GM12865 (cell line): ENCODE results near the gene MRPL22.
"Not testable (repeated sequence)": the region's sequence is repeated elsewhere in the genome, so short reads cannot be mapped to it uniquely, and the experiment has no call there.

Experiments
- DNase-seq: peaks from one replicate; pipeline ENCODE4 v3.0.0; 2010; ENCODE audit warnings: low read depth
- H3K4me3 ChIP-seq: 2 replicates; pipeline ENCODE4 v1.5.1; 2011; ENCODE audit warnings: mild to moderate bottlenecking, low read depth, low read length, control low read depth
- CTCF ChIP-seq: IDR thresholded peaks from 2 replicates; pipeline ENCODE4 v1.5.1; 2011; ENCODE audit warnings: low read length, control low read depth, low read depth, inconsistent platforms; ENCODE audit not compliant: insufficient read depth; ENCODE audit errors: missing control alignments

MRPL22 gene

DNA sequence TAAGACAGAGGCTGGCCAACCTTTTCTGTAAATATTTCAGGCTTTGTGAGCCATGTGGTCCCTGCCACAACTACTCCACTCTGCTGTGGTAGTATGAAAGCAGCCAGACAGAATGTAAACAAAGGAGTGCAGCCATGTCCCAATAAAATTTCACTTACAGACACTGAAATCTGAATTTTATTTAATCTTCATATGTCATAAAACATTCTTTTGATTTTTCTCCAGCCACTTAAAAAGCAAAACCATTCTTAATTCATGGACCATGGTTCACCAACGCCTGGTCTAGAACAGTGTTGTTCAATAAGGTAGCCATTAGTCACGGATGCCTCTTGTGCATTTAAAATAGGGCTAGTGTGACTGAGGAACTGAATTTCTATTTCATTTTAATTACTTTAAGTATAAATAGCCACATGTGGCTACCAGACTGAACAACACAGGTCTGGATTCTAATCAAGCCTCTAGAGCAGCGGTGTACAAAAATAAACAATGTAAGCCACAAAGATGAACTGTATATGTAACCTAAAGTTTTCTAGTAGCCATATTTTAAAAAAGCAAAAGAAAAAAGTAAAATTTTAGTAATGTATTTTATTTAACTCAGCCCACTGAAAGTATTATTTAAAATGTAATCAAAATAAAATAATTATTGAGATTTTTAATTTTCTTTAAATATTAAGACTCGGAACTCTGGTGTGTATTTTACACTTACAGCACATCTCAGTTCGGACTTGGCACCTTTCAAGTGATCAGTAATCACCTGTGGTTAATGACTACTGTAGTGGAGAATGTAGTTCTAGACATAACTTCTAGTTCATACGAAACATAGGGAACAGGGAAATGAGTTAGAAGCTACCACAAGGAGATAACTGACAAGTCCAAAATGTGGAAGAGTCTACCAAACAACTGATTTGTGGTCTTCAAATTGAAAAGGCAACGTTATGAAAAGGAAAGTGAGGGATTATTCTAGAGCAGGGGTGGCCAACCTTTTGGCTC lies 17.1 kb upstream of the MRPL22 start:
- H3K4me3 ChIP-seq = no peak overlapping the region
- TF ChIP-seq CTCF = no peak
- DNase-seq = no peak

GRCh38 chr5:154933537-154933936 lies 7.3 kb upstream of the MRPL22 start:
- no peak for TF ChIP-seq CTCF
- no peak overlapping the region for H3K4me3 ChIP-seq
- DNase-seq = no peak

- no peak for TF ChIP-seq CTCF
- no peak overlapping the region for H3K4me3 ChIP-seq
- no peak for DNase-seq
These were observed 6.0 kb upstream of the MRPL22 start for GRCh38 chr5:154934881-154935280.

DNA sequence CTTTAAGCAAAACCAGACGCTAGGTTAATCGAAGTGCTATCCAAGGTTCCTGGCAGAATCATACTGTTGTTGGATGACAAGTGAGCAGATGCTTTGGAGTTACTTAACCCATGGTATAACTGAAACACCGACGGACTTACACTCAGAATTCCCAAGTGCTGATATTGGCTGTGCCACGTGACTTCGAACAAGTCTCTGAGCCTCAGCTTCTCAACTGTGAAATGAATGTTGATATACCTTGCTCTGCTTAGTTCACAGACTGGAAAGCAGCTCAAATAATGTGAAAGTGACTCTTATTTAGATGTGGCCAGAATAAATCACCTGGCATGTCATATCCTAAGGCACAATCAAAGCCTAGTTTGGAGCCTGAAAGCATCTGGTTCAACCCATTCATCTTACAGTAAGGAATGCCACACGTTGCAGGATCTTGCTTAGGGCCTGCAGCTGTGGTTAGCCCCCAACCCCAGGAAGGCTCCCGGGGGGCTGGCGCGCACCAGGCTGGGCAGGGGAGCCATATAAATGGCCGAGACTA lies 3.6 kb upstream of the MRPL22 start:
- TF ChIP-seq CTCF = no peak
- no peak for DNase-seq
- peak overlapping the region; percentile 93 for H3K4me3 ChIP-seq

DNA sequence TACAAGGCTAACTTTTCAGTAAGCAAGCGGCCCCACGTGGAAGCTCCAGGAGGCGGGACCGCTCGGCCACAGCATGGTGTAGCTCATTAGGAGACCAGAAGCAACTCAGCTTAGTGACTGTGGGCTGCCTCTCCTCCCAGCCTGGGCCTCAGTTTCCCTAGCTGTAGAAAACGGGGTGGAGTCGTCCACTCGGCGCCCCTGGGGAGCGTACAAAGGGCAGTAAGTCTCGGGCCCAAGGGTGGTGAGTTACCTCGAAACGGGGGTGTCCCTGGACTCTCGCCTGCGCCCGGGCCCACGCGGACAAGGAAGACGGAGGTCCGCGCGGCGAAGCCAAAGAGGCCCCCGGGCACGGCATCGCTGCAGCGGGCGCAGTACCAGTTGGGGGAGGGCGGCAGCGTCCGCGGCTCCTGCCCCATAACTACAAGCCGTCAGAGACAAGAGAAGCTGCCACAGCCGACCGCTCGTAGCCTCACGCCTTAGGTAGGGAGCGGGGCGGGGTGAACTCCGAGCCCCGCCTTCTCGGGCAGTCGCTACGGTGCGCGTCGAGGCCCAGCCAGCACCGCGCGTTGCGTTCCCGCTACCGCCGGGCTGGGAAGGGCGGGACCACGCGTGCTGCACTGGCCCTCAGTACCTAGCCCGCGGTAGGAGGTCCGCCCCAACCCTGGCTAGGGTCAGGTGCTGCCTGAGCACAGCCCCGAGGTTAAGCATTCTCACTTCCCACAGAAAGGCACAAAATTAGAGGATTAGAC lies 3.0 kb upstream of the MRPL22 start, which contains the start of gene GEMIN5:
Gene GEMIN5 (minus strand): TSS at position 494 of the 749 bp plus-strand sequence. CDS start 78 bp downstream, at position 416.
- DNase-seq = peak; percentile 93
- peak within 1 kb of the TSS; percentile 93 for H3K4me3 ChIP-seq
- TF ChIP-seq CTCF = no peak

- DNase-seq, H3K4me3 ChIP-seq: not testable (repeated sequence)
These were observed 1.5 kb upstream of the MRPL22 start for GRCh38 chr5:154939387-154939786.

DNA sequence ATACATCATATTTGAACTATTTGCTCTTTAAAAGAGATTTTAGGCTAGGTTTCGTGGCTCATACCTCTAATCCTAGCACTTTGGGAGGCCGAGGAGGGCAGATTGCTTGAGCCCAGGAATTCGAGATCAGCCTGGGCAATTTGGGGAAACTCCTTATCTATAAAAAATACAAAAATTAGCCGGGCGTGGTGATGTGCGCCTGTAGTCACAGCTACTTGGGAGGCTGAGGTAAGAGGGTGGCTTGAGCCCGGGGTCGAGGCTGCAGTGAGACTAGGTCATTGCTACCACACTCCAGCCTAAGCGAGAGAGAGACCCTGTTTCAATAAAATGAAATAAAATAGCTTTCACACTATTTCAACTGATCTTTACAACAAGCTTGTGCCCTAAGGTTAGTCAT lies 500 bp upstream of the MRPL22 start:
- peak overlapping the region; percentile 97 for H3K4me3 ChIP-seq
- TF ChIP-seq CTCF = no peak
- no peak for DNase-seq
